HS-27A (cell line): ENCODE measurements around the gene B4GALNT3.

Source experiments
- DNase-seq: peaks from one replicate; pipeline ENCODE4 v3.0.0-alpha.2; 2012; ENCODE audit warnings: low read depth, missing footprints

Gene B4GALNT3

GRCh38 chr12:559906-560455 is 100.2 kb downstream of the B4GALNT3 start:
- DNase-seq = no peak

GRCh38 chr12:560691-561390 is 101.1 kb downstream of the B4GALNT3 start:
- DNase-seq = no peak

GRCh38 chr12:561391-561705 is 101.6 kb downstream of the B4GALNT3 start:
- no peak for DNase-seq

- no peak for DNase-seq
Observed at GRCh38 chr12:561908-562593, 102.3 kb downstream of the B4GALNT3 start.

- no peak for DNase-seq
Observed at GRCh38 chr12:562634-563033, 102.9 kb downstream of the B4GALNT3 start.

- no peak for DNase-seq
Observed at GRCh38 chr12:563250-563781, 103.6 kb downstream of the B4GALNT3 start.

GRCh38 chr12:563787-564298 is 104.1 kb downstream of the B4GALNT3 start:
- DNase-seq = no peak

- DNase-seq = no peak
Observed at GRCh38 chr12:565161-565560, 105.4 kb downstream of the B4GALNT3 start.

GRCh38 chr12:565589-566105 is 105.9 kb downstream of the B4GALNT3 start:
- DNase-seq = no peak

- no peak for DNase-seq
Observed at GRCh38 chr12:568486-568885, 108.7 kb downstream of the B4GALNT3 start.

GRCh38 chr12:569091-569676 is 109.4 kb downstream of the B4GALNT3 start:
- no peak for DNase-seq

- DNase-seq = peak; percentile 78
Observed at GRCh38 chr12:569803-570434, 110.2 kb downstream of the B4GALNT3 start.

GRCh38 chr12:570435-570920 is 110.7 kb downstream of the B4GALNT3 start:
- DNase-seq = peak; percentile 86

- DNase-seq = peak; percentile 74
Observed at GRCh38 chr12:570921-571794, 111.4 kb downstream of the B4GALNT3 start.

GRCh38 chr12:571795-572531 is 112.2 kb downstream of the B4GALNT3 start:
- no peak for DNase-seq

- no peak for DNase-seq
Observed at GRCh38 chr12:572532-572899, 112.8 kb downstream of the B4GALNT3 start.

GRCh38 chr12:573232-573631 is 113.5 kb downstream of the B4GALNT3 start:
- no peak for DNase-seq

GRCh38 chr12:574475-575128 is 114.9 kb downstream of the B4GALNT3 start:
- no peak for DNase-seq

- DNase-seq = no peak
Observed at GRCh38 chr12:575129-575502, 115.4 kb downstream of the B4GALNT3 start.
